Lower leg skin (tissue), 3 donors: ENCODE results near the gene PALLD.

Experiments
- POLR2A ChIP-seq, 2 donors: fragments of 450-650 bp; IDR thresholded peaks; one replicate each; pipeline ENCODE4 v1.6.1; 2016 to 2017; ENCODE audit warnings: antibody characterized with exemption in 2 of 2, mild to moderate bottlenecking in 1 of 2, moderate library complexity in 1 of 2
- TF ChIP-seq, protein P1 (sequence below), 3 donors: fragments of 450-650 bp; IDR thresholded peaks; one replicate each; pipeline ENCODE4 v1.5.1; 2016; ENCODE audit warnings: antibody characterized with exemption in 3 of 3, mild to moderate bottlenecking in 3 of 3, moderate library complexity in 2 of 3

DNA sequence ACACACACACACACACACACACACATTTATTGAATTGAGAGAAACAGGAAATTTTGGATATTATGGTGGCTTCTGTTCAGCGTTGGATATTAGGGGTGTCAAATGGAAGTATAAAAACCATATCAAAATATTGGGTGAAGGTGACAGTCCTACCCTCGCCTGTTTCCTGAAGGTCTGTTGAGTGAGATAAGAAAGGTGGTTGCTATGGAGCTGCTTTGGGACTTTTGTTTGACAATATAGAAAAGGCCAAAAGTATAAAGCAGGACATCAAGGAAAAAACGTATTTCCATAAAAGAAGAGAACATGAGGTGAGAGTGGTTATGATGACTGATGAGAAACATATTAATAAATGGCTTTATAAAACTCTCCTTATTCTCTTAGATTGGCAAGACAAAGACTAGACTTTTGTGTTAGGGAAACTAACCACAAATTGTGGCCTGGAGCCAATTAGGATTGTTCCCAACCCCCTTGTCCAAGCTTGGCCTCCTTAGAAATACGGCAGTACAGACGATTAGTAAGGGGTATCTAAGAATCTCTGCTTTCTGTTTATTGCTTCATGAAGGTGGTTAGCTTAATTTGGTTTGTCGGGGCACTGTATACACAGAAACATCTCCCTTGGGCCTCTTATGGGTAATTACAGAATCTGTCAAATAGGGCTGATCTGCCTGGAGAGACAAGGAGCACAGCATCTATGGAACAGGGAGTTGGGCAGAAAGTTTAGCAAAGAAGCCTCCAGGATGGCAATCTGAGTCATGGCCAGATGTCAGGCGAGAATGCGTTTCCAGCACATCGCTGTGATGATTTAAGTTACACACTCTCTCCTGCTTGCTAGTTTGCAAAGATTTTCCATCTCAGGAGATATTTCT lies 315.2 kb downstream of the PALLD start:
- no peak for TF ChIP-seq POLR2A (IDR thresholded peaks at IDR 0.05)
- TF ChIP-seq, protein P1, sequence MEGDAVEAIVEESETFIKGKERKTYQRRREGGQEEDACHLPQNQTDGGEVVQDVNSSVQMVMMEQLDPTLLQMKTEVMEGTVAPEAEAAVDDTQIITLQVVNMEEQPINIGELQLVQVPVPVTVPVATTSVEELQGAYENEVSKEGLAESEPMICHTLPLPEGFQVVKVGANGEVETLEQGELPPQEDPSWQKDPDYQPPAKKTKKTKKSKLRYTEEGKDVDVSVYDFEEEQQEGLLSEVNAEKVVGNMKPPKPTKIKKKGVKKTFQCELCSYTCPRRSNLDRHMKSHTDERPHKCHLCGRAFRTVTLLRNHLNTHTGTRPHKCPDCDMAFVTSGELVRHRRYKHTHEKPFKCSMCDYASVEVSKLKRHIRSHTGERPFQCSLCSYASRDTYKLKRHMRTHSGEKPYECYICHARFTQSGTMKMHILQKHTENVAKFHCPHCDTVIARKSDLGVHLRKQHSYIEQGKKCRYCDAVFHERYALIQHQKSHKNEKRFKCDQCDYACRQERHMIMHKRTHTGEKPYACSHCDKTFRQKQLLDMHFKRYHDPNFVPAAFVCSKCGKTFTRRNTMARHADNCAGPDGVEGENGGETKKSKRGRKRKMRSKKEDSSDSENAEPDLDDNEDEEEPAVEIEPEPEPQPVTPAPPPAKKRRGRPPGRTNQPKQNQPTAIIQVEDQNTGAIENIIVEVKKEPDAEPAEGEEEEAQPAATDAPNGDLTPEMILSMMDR (IDR thresholded peaks at IDR 0.05) = no peak
